ENCODE results near the gene NDRG2.
"Not testable (repeated sequence)": the region's sequence is repeated elsewhere in the genome, so short reads cannot be mapped to it uniquely, and the experiment has no call there.

Gene NDRG2

DNA sequence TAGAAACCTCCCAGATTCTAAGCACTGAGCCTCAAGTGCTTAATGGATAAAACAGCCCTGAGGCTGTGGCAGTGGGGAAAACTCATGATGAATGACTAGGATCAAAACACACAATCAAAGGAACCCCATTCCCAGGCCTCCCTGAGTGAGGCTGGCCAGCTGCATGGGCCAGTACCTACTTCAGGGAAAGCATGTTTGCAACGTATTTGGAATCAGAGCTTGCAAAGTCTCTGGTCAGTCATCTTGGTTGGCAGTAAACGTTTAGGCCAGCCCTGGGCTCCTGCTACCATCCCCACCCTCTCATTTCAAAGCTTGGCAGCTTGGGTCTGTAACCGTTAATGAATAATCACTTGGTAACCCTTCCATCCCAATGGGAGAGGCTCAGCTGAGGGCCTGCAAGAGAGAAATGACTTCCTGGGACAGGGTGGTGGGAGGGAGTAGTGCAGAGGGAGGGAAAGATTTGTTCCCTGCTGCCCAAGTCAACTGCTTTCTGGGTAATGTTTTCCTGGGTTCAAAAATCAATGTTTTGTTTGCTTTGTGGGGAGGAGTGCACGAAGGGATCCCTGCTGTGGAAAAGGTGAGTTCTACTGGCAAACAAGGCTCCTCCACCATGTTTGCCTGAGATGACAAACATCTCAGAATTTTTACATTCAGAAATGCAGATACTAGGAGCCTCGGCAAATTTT is 30.7 kb upstream of the NDRG2 start:
- DNase-seq: no peak

DNA sequence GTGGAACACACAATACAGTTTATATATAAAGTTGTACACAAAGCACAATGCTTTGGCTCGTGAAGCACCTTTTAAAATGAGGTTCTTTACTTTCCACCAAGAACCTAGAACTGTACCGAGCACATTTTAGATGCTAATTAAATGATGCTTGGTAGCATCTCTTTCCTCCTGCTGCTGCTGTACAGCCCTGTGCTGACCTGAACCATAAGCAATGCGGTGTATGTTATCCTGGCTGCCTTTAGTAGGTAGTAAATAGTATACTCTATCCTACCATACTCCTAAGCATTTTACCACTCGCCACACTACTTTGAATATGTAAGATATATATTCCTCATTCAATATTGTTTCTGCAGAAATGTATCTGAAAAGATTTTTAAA is 29.9 kb upstream of the NDRG2 start:
- DNase-seq: no peak

DNA sequence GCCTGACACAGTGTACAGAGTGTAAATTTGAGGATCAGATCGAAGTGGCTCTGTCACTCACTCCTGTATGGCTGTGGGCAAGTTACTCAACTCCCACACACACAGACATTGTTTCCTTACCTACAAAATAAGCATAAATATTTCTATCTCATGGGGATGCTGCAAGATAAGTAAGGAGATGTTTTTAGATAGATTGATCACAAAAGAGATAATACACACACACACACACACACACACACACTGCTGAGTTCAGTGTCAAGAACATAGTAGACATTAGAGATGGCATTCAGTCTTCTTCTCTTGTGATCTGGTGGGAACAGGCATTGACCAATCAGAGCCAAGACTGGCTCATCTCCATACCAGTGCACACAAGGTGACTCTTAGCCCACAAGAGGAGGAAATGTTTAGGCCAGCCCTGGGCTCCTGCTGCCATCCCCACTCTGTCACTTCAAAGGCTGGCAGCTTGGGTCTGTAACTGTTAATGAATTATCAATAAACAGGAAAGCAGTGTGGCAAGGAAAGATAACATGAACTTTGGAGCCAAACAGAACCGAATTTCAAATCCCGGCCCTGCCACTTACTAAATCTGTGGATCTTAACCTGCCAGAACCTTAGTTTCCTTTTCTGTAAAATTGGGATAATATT is 29.4 kb upstream of the NDRG2 start:
- no peak for DNase-seq

DNA sequence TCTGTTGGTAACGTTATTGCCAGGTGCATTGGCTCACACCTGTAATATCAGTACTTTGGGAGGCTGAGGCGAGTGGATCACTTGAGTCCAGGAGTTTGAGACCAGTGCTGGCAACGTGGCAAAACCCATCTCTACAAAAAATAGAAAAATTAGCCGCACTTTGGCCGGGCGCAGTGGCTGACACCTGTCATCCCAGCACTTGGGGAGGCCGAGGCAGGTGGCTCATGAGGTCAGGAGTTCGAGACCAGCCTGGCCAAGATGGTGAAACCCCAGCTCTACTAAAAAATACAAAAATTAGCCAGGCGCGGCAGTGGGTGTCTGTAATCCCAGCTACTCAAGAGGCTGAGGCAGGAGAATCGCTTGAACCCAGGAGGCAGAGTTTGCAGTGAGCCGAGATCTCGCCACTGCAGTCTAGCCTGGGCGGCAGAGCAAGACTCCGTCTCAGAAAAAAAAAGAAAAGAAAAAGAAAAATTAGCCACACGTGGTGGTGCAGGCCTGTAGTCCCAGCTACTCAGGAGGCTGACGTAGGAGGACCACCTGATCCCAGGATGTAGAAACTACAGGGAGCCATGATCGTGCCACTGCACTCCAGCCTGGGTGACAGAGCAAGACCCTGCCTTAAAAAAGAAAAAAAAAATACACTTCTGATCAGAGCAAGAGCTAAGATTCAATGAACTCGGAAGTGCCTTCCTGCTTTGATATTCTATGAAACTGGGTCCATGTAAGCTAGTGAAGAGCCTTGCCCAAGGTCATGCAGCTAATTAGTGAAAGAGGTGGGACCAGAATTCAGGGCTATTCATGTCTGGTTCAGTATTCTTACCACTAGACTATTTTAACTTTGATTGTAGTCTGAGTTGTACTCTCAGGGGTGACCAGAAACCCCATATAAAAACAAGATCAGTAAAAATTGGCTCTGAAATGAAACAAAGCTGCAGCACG is 28.6 kb upstream of the NDRG2 start:
- no peak for DNase-seq

DNA sequence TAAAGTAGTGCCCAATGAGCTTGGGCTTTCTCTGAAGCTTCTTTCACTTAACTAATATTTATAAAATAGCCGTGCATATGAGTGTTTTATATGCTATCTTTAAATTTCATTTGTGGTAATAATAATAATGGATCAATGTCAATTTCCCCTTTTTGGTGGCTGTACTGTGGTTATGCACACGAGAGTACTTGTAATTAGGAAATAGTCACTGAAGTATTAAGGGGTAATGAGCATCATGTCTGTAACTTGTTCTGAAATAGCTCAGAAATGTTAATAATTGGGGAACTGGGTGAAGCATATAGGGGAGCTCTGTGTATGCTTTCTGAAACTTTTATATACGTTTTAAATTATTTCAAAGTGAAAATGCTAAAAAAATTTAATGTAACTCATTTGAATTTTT is 25.7 kb upstream of the NDRG2 start:
- no peak for DNase-seq

DNA sequence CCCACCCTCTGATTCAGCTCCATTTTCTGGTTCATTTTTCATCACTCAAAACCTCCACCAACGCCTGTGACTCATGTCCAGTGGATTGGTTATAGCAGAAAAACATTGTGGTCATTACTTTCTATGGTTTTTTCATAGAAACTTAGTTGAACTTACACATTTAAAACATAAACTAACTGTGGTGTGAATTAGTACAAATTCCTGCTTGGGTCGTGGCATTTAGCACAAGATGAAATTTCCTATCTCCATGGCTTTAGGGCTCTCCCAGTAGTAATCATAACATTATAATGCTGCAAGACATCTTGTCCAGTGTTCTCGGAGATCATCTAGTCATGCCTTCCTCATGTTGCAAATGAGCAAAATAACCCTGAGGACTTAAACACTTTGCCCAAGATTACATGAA is 24.4 kb upstream of the NDRG2 start:
- no peak for DNase-seq

DNA sequence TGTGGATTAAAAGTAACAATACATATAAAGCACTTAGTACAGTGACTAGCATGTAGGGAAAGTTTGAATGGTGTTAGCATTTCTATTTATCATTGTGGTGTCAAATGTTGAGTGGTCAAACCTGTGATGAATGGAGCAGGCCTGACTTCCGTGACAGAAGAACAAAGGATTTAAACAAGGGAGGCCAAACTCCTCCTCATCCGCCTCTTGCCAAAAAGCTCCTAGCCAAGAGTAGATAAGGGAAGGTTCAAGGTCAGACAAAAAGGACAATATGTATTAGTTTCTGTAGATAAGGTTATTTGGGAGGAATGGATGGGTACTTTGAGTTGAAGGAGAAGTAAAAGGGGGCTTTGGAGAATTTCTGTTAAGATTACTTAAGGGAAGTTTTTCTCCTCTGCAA is 23.8 kb upstream of the NDRG2 start:
- no peak for DNase-seq

DNA sequence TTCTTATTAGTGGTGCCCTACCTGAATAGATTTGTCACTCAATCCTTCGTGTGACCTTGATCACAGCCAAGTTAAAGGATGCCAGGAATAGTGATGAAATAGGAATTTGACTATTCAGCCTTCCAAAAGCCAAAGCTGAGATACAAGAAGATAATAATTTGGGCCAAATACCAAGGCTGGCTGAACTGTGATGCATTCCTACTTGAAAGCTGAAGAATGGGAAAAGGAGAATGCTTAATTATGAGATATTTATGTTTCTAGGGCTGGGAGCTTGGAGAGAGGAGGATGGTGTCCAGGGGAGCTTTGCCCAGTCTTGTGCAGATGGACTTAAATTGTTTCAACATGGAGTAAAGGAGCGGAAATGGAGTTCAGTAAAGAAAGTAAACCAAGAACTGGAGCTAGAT is 22.5 kb upstream of the NDRG2 start:
- DNase-seq: no peak

DNA sequence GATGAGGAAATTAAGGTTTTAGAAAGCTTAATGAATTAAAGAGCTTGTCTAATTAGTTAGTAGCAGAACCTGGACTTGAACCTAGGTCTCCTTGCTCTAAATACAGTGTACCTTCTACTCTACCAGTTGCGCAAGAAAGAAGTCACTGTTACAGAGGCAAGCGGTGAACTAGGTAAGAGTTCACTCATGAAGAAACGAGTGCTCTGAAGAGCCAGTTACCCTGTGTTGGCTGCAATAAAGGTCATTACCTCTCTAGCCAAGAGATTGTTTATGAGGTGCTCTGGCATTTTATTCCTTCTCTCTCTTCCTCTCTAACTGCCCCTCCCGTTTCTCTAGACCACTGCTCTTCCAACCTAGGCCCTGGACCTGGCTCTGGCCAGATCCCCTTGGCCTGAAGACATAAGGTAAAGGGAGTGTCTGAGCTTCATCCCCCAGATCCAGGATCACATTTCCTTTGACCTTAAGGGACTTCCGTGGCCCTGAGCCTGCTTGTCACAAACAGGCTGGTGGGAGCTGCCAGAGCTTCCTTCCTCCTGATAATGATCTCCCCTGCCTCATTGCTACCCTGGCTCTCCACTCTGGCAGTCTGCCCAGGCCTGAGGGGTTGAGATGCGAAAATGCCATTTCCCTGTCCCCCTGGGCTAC is 19.2 kb upstream of the NDRG2 start:
- DNase-seq: no peak

DNA sequence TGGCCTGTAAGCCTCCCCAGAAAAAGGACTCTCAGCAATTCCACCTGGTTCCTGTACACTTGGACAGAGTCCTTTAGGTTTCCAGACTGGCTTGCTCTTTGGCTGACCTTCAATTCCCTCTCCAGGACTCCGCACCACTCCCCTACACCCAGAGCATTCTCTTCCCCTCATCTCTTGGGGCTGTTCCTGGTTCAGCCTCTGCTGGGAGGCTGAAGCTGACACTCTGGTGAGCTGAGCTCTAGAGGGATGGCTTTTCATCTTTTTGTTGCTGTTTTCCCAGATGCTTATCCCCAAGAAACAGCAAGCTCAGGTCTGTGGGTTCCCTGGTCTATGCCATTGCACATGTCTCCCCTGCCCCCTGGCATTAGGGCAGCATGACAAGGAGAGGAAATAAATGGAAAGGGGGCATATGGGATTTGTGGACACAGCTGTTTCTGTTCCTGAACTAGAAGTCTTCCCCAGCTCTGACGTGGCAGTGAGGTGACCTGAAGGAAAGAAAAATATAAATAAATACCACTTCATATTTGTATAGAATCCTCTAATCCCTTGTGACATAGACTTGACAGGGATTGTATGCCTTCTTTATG is 18.6 kb upstream of the NDRG2 start:
- DNase-seq: no peak

DNA sequence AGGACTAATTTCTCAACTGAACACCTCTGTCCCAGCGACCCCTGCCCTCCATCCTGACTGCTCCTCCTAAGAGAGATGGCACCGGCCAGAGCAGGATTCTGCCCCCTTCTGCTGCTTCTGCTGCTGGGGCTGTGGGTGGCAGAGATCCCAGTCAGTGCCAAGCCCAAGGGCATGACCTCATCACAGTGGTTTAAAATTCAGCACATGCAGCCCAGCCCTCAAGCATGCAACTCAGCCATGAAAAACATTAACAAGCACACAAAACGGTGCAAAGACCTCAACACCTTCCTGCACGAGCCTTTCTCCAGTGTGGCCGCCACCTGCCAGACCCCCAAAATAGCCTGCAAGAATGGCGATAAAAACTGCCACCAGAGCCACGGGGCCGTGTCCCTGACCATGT is 18.1 kb upstream of the NDRG2 start:
- no peak for DNase-seq

DNA sequence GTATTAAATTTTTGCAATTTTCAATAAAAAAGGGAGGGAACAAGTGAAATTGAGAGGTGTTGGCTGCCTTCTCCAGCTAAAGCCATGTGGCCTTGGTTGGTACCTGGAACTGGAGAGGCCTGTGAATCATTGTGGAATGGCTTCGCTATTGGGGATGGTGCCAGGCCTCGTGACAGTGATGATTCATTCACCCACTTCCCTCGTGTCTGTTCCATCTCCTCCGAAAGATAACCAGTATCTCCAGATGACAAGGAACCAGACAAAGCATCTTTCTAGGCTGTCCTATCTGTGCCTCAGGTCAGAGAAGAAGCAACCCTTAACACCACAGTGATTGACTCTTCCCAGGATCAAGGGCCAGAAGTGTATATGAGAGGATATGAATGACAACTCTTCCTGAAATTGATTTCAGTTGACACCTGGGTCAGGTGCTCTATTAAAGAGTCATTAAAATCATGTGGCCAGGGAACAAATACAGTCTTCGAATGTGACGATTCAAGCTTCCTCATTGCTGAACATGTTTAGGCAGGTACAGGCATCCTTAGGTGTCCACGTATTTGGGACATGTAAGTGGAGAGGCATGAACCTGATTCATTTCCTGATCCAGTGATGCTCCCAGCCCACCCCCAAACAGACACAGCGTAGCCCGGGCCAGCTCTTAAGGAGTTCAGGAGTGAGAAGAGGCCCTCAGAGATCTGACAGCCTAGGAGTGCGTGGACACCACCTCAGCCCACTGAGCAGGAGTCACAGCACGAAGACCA is 17.0 kb upstream of the NDRG2 start, which contains the start of gene RNASE7:
Gene RNASE7 (plus strand): TSS at position 687 of the 758 bp plus-strand sequence. CDS start 631 bp downstream, outside the sequence.
- DNase-seq: no peak

DNA sequence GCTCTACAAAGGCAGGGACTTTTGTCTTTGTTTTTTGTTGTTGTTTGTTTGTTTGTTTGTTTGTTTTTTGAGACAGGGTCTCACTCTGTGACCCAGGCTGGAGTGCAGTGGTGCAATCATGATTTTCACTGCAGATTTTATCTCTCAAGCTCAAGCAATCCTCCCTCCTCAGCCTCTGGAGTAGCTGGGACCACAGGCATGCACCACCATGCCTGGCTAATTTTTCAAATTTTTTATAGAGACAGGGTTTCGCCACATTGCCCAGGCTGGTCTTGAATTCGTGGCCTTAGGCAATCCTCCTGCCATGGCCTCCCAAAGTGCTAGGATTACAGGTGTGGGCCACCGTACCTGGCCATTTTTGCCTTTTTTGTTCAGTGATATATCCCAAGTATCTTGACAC is 16.1 kb upstream of the NDRG2 start:
- DNase-seq: not testable (repeated sequence)

DNA sequence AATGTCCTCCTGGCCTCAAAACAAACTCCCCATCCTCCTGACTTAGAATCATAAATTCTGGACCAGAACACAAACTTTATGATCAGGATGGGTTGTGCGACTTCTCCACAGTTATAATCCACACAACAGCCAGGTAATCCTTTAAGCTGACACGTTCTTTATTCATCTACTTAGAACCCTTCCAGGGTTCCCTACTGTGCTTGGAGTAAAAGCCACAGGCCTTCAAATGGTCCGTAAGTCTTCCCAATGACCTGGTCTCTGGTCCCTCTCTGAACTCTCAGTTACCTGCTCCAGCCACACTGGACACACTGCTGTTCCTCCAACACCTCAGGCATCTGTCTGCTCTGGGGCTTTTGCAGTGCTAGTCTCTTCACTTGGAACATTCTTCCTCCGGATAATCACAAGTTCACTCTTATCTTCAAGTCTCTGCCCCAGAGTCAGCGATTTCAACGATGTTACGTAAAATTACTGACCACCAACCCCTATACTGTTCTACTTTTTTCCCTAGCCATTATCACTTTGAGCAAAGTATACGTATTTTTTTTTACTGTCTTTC is 15.6 kb upstream of the NDRG2 start:
- no peak for DNase-seq

DNA sequence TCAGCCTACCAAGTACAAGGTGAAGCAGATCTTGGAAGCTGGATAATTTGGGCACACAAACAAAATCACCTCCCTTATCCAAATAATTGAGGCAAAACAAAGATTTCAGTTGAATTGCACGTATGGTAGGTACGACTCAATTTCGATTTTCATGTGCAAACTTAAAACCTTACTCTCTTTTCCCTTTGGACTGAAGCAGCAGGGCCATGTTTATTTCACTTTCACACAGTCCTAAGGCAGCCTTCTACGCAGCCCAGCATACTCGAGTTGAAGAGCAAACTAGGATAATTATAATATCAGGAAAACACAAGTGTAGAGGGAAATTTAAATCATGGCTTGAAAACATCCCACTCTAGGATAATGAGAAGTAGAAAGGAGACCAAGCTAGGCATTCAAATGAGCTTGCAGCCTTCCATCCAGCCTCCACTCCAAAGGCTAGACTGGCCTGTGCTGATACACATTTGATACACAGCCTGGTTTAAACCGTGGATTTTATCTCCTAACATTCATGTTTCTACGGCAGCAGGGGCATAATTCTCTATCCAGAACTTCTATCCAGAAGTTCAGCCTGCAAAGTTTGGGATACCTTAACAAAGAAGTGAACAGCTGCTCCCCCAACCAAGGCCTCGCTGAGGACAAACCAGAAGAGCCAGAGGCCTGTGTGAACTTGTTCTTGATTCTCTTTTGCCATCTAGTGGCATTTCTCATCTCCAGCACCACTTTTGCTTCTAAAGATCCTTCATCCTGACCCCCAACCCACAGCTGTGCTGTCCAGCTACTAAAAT is 14.9 kb upstream of the NDRG2 start:
- DNase-seq: no peak

DNA sequence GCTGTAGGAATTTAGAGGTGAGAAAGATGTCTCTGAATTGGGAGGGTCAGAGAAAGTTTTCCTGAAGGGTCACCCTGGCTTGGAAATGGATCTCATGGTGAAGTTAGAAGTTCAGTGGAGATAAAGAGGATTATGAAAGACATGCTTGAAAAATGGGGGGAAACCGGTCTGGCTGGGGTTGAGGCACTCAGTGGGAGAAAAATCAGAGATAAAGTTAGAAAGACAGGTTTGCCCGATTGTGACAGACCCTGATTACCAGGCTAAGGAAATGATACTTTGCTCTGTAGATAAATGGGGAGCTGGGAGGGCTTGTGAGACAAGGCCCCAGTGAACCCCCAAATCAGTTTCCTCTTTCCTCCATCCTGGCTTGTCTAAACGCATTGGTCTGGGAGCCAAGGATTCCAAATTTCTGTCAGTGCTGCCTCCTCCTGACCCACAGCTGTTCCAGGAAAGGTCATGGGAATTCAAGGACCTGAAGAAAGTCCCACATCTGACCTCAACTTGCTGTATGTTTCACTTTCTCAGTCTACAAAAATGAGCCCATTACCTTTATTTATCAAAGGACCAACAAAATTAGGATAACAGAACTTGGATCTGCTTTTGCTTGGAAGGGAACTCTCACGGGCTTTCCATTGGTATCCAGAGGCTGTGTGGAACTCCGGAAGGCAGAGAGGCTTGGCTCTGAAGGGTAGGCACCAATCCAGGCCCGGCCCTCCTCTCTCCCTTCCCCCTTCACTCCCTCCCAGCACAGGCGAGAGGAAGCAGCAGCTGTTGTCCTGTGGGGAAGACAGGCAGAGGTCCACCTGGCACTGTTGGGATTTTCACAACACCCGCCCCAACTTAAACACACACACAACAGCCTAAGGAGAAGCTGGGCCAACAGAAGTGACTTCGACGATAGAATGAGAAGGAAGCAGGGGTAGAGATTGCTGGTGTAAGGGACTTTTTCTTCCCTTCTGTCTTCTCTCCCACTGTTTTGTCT is 13.9 kb upstream of the NDRG2 start:
- no peak for DNase-seq

DNA sequence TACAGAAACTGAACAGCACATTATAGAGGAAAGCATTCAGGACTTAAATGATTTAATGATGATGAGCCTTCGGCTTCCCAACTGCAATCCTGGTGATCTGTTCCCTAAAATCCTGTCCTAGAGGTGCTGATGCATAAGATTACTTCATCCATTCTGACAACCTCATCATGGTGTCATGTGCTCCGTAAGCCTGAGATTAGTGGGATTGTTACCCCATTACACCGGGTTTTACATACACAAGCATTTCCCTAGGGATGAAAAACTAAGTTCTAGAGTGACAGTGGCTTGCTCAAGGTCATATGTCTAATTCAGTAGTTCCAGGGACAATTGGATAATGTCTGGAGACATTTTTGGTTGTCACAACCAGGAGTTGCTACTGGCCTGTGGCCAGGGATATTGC is 12.3 kb upstream of the NDRG2 start:
- no peak for DNase-seq

DNA sequence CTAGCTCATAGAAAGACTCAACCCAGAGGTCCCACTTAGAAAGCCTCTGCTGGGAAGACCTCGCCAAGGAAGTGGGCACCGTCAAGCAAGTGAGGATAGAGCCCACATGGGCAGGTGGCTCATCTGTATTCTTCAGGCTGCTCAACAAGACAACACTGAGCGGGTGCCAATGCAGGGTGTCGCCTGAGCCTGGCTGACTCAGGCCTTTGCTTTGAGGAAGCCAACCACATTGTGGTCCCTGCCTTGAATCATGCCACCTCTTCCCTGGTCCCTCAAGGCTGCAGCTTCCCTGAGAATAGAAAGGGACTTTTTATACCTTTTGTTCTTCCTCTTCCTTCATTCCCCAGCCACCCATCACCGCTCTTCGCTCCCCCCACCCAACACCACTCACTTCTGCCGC is 11.9 kb upstream of the NDRG2 start:
- no peak for DNase-seq

DNA sequence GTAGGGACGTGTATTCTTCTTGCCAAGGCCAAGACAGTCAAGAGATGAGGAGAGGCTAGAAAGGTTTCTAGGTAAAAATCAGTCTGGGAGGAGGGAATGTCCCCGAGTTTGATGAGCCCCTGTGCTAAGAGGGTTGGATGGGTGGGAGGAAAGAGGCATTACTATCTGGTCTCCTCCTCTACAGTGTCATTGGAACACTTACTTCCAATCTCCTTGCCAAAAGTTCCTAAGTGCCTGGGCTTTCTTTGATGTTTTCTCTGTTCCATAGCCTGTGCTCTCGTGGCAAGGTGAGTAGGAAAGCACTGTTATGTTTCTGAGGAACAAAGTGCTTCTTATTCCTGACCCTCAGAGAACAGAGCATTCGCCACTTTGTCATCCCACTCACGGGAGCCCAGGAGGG is 9.8 kb upstream of the NDRG2 start, which contains the start of gene RNASE13:
Gene RNASE13 (minus strand): TSS at position 101 of the 400 bp plus-strand sequence. CDS start 519 bp downstream, outside the sequence.
- DNase-seq: no peak
